ENCODE measurements around the gene CTNNA3. TPM values are rescaled to one million over a fixed set of nuclear protein-coding genes. Genes with fewer than 3 reads are reported as not detected.

Gene CTNNA3
- total RNA-seq, 4 donors from 2014 or later, result 0.47 to 3.3 (median 0.80) TPM; not detected in 1

- H3K27me3 ChIP-seq, result no peaks in the 10 kb centered on the region
Measured at GRCh38 chr10:67046507-67046906, 649.5 kb downstream of the CTNNA3 start.

GRCh38 chr10:67045404-67045803 is 650.6 kb downstream of the CTNNA3 start:
- Histone ChIP-seq H3K27me3 (no peaks in the 10 kb centered on the region), H3K4me3 (no peak overlapping the region), H3K9me3 (no peaks in the 10 kb centered on the region), H3K27ac (no peak overlapping the region), H3K36me3 (no peaks in the 10 kb centered on the region), H3K4me1 (no peaks in the 10 kb centered on the region)
- no peak for TF ChIP-seq POLR2A (IDR thresholded peaks at IDR 0.05)
- TF ChIP-seq CTCF (IDR thresholded peaks at IDR 0.05), result no peak
- DNase-seq, result no peak

More at GRCh38 chr10:67046507-67046906, 649.5 kb downstream of the CTNNA3 start:
- Histone ChIP-seq H3K9me3 (no peaks in the 10 kb centered on the region), H3K4me1 (no peaks in the 10 kb centered on the region), H3K4me3 (no peak overlapping the region), H3K36me3 (no peaks in the 10 kb centered on the region), H3K27ac (no peak overlapping the region)
- DNase-seq, result no peak
- TF ChIP-seq POLR2A (IDR thresholded peaks at IDR 0.05) (no peak), CTCF (IDR thresholded peaks at IDR 0.05) (no peak)

- no peaks in the 10 kb centered on the region for H3K36me3 ChIP-seq
- no peaks in the 10 kb centered on the region for H3K4me1 ChIP-seq
- TF ChIP-seq POLR2A (IDR thresholded peaks at IDR 0.05), result no peak
- no peak for TF ChIP-seq CTCF (IDR thresholded peaks at IDR 0.05)
- H3K9me3 ChIP-seq, result no peaks in the 10 kb centered on the region
- no peaks in the 10 kb centered on the region for H3K27me3 ChIP-seq
- no peak overlapping the region for H3K4me3 ChIP-seq
- no peak for DNase-seq
- no peak overlapping the region for H3K27ac ChIP-seq
Measured at GRCh38 chr10:67043041-67043440, 653.0 kb downstream of the CTNNA3 start.

- no peak overlapping the region for H3K27ac ChIP-seq
- no peaks in the 10 kb centered on the region for H3K9me3 ChIP-seq
- no peak overlapping the region for H3K4me3 ChIP-seq
- H3K27me3 ChIP-seq, result no peaks in the 10 kb centered on the region
- no peaks in the 10 kb centered on the region for H3K36me3 ChIP-seq
- H3K4me1 ChIP-seq, result no peaks in the 10 kb centered on the region
- TF ChIP-seq POLR2A (IDR thresholded peaks at IDR 0.05) (no peak), CTCF (IDR thresholded peaks at IDR 0.05) (no peak)
- no peak for DNase-seq
Measured at GRCh38 chr10:67036808-67037207, 659.2 kb downstream of the CTNNA3 start.

- Histone ChIP-seq H3K4me1 (no peaks in the 10 kb centered on the region), H3K4me3 (no peak overlapping the region), H3K36me3 (no peaks in the 10 kb centered on the region), H3K27ac (no peak overlapping the region), H3K9me3 (no peaks in the 10 kb centered on the region), H3K27me3 (no peaks in the 10 kb centered on the region)
- no peak for DNase-seq
- no peak for TF ChIP-seq CTCF (IDR thresholded peaks at IDR 0.05)
Measured at GRCh38 chr10:67033878-67034277, 662.1 kb downstream of the CTNNA3 start.

GRCh38 chr10:67022099-67022498 is 673.9 kb downstream of the CTNNA3 start:
- no peak overlapping the region for H3K27ac ChIP-seq
- no peaks in the 10 kb centered on the region for H3K36me3 ChIP-seq
- no peaks in the 10 kb centered on the region for H3K4me1 ChIP-seq
- no peak for TF ChIP-seq POLR2A (IDR thresholded peaks at IDR 0.05)
- no peak for TF ChIP-seq CTCF (IDR thresholded peaks at IDR 0.05)
- H3K27me3 ChIP-seq, result no peaks in the 10 kb centered on the region
- no peak overlapping the region for H3K4me3 ChIP-seq
- DNase-seq, result no peak
- no peaks in the 10 kb centered on the region for H3K9me3 ChIP-seq
